Left lobe of liver (tissue), 2 donors: ENCODE data around the gene FOXK1. TPM values are rescaled to one million over a fixed set of nuclear protein-coding genes. Genes with fewer than 3 reads are reported as not detected.
A peak's percentile ranks its signal among the peaks of the same experiment; 100 is the strongest.

Source experiments
- ATAC-seq: fragments of 200-7000 bp; cut with Tn5 transposase; one replicate; pipeline ENCODE4 v1.9.1; 2020; ENCODE audit warnings: mild to moderate bottlenecking, moderate library complexity
- DNase-seq: peaks from one replicate; pipeline ENCODE4 v3.0.0-alpha.2; 2020; ENCODE audit warnings: low spot score
- total RNA-seq: library from RNA; stranded (reverse); gene quantifications from one replicate; pipeline ENCODE4 v1.2.1, GENCODE V29; 2021
- donor health status: DM: no; HTN: no; CAD: no; lungs with moderate emphysema.
- donor health status: DM: no; HTN: yes; CAD: no.

Gene FOXK1
- total RNA-seq, 1 donor from 2014 or later: 8.4 TPM

DNA sequence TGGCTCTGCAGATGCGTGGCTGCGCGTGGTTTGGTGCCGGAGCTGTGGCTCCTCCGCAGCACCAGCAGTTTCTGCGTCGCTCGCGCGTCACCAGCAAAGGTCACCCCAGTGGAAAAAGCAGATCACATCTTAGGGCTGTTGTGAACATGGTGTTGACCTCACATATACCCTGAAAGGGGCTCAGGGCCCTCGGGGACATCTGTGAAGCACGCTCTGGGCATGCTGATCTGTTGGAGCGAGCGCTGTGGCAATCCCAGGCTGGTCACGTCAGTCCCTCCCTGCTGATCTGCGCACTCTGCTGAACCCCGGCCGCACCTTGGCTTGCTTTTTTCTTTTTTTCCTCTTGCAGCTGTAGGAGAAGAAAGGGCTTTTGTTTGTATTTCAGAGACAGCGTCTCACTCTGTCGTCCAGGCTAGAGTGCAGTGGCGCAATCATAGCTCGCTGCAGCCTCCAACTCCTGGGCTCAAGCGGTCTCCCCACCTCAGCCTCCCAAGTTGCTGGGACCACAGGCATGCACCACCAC is 60.0 kb downstream of the FOXK1 start:
- DNase-seq (no peak), ATAC-seq (no peak)

DNA sequence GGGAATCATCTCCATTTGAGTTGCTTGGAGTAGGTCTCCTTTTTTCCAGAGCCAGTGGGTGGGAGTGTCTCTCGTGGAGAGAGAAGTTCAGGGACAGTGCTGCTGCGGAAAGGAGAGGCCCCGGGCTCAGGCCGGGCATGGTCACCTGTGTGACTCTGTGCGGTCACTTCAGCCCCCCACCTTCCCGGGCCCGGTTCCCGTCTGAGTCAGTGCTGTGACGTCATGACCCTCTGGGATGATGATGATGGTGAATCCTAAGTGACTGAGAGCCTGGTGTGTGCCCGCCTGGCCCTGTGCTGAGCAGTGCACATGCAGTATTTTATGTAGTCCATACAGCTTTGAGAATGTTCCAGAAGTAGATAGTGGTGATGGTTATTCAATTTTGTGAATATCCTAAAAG is 60.8 kb downstream of the FOXK1 start:
- no peak for DNase-seq
- ATAC-seq: no peak

DNA sequence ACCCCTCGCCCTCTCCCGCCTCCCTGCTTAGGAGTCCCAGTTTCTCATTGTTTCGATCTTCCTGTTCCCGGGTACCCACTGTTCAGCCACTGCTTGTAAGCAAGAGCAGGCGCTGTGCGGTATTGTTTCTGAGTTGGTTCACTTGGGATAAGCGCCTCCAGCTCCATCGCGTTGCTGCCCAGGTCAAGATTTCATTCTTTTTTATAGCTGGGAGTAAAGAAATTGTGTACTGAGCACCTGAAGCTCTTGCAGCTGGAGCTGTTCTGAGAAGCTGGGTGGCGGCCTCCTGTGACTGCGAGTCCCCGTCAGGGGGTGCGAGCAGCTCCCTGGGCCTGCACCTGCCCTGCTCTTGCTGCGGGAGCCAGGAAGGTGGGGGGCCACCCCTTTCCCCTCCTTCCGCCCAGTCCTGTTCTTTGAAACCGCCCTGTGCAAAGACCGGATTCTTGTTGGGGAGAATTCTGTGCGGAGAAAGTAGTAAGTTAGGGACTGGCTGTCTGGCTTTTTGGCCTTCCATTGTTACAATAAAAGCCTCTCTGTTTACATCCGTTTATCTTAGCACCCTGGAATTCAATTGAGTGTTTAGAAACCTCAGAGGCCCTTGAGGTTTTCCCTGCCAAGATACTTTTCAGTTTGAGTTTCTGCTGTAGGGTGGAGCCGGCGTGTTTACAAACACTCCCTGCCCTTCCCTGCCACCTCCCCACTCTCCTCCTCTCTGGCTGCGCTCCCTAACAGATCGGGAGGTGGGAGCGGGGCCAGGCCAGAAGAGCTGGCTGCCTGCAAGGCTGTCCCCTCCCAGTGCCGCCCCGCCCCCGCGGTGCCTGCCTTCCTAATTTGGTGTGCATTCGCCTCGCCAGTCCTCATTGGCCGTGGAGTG is 62.5 kb downstream of the FOXK1 start:
- ATAC-seq: peak; percentile 94
- peak; percentile 99 for DNase-seq

DNA sequence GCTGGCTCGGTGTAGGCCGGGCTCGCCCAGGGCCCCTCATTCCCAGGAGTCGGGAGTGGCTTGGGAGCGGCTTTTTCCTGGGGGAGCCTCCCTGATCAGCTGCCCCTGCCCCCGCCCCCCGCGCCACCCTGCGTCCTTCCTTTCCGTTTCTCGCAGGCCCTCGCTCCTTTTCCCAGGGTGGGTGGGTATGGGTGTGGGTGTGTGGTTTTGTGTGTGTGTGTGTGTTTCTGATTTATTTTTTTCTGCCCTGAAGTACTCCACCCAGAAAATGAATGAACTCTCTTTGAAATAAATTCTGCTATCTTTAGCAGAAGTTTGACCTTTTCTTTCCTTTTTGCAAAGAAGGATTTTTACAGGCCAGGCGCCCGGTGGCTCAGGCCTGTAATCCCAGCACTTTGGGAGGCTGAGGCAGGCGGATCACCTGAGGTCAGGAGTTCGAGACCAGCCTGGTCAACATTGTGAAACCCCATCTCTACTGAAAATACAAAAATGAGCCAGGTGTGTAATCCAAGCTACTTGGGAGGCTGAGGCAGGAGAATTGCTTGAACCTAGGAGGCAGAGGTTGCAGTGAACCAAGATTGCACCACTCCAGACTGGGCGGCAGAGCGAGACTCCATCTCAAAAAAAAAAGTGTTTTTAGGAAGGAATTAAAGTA is 63.3 kb downstream of the FOXK1 start:
- ATAC-seq (no peak), DNase-seq (no peak)

DNA sequence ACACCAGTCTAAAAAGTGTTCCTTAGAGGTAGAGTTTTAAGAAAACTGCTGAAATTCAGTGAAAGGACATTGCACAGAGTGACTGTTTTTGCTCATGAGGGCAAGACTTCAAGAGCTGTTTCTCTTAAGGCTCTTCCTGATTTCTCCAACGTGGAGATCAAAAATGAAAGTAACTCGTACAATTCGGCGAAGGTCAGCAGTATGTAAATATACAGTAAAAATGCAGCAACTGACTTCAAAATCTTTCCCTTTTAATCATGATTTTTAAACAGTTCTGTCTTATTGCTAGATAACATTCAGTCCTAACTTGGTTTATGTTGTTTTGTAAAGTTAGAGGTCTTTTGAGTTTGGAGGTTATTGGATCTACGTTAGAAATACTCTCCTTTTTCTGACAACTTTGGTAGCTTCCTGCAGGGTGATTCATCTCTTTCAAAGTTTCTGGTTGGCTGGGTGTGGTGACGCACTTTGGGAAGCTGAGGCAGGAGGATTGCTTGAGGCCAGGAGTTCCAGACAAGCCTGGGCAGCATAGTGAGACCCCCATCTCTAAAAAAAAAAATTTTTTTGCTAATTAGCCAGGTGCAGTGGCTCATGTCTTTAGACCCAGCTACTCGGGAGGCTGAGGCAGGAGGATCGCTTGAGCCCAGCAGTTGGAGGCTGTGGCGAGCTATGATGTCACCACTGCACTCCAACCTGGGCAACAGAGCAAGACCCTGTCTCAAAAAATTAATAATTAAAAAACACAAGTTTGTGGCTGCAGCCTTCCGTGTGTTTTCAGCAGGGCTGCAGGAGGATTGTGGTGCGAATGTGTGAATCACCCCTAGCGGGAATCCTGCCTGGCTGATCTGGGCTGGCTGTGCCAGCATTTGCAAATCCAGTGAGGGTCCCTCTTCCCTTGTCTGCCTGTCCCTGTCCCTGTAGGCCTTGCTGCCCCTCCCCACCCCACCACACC is 64.2 kb downstream of the FOXK1 start:
- ATAC-seq (no peak), DNase-seq (no peak)

DNA sequence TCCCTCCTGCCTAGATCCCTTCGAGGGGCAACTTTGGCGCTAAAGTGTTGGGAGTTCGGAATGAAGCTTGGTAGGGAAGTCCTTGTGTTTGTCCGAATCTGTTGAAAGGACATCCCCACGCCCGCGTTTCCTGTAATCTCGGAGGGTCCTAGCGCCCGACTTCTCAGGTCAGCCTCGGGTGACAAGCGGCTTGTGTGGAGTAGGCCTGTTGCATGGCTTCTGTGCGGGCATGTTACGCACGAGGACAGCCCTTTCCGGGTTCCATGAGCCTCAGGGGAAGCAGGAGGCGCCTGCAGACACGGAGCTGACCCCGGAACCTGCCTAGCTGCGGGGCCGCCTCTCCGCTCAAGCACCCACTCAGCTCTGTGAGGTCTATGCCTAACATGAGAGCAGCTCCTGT is 64.9 kb downstream of the FOXK1 start:
- no peak for DNase-seq
- no peak for ATAC-seq

DNA sequence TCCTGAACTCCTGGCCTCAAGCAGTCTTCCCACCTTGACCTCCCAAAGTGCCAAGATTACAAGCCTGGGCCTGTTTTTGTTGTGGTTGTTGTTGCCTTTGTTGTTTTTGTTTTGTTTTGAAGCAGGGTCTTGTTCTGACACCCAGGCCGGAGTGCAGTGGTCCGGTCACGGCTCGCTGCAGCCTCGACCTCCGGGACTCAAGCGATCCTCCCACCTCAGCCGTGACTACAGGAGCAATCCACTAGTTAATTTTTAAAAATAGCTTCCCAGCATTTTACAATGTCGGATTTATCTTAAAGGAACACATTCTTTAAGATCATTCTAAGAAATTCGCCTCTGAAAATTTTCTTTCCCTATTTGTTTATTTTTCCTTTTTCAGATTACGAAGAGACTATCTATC is 65.7 kb downstream of the FOXK1 start:
- DNase-seq (no peak), ATAC-seq (no peak)

DNA sequence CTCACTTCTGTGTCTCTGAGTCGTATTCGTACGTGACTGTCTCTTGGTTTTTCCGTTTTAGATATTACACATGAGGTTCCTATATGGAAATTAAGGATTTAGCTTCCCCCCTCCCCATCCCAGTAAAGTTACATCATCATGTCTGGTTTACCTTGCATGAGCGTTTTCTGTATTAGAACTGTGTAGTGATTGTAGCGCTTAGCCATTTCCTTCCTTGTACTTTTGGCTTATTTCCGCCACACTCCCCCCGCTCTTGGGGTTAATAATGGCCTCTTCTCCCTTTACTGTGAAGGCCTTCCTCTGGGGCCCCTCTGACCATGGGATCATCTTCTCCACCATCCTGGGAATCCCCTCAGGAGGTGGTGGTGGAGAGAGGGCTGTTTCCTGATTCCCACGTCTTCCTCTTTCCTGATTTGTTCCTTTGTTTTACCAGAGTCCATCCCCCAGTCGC is 66.2 kb downstream of the FOXK1 start:
- no peak for ATAC-seq
- DNase-seq: no peak

DNA sequence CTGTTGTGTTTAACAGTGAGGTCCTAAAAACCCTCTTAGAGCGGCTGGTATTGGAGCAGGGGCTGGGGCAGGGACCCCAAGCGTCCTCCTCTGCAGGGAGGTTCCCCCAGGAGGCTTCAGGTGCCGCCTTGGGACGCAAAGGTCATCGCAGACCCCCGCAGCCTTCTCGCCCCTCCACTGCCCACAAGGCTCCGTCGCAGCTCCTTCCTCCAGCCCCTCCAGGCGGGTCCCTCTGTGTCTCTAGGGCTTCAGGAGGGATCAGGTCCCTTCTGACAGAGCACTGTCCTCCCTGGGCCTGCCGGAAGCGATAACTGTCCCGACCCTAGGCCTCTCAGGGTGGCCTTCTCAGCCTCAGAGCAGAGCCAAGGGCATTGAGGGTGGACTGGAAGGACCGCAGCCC is 67.3 kb downstream of the FOXK1 start:
- no peak for ATAC-seq

DNA sequence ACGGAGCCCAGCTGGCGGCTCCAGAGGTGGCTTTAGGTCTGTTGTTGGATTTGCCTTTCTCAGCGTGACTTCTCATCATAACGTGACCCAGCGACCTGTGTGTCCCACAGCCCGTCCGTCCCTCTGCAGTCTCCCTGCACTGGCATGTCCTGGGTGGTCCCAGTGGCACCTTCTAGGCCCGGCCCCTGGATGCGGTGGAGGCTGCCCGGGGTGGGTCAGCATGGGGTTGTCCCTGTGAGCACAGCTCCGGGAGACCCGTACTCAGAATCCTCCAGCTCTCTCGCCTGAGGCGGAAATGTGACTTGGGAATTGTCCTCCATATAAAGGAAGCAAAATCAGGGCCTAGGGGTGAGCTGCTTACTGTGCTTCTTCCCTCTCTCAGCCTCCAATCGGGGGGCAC is 67.7 kb downstream of the FOXK1 start:
- ATAC-seq (no peak), DNase-seq (no peak)

More for the DNA sequence above, 67.3 kb downstream of the FOXK1 start:
- no peak for DNase-seq

DNA sequence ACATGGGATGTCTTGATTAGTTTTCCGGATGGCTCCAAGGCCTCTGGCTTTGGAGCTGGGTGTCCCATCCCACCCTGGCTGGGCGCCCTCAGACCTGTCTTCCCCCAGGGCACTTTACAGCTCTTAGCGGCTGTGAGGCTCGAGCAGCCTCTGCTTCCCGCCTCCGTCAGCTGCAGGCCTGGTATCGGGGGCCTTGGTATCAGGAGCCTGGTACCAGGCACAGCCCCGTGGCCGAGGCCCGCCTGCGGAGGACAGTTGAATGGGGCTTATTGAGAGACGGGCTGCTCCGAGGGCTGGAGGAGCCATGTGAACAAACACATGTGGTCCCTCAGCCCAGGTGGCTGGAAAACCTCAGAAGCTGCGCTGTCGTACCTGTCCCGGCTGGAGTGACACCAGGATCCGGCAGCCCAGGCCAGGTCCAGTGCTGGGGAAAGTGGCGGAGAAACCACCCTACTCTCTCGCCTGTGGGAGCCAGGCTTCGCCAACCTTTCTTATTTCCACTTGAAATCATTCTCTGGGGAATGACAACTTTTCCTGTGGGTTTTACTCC is 69.4 kb downstream of the FOXK1 start:
- no peak for ATAC-seq
- no peak for DNase-seq

DNA sequence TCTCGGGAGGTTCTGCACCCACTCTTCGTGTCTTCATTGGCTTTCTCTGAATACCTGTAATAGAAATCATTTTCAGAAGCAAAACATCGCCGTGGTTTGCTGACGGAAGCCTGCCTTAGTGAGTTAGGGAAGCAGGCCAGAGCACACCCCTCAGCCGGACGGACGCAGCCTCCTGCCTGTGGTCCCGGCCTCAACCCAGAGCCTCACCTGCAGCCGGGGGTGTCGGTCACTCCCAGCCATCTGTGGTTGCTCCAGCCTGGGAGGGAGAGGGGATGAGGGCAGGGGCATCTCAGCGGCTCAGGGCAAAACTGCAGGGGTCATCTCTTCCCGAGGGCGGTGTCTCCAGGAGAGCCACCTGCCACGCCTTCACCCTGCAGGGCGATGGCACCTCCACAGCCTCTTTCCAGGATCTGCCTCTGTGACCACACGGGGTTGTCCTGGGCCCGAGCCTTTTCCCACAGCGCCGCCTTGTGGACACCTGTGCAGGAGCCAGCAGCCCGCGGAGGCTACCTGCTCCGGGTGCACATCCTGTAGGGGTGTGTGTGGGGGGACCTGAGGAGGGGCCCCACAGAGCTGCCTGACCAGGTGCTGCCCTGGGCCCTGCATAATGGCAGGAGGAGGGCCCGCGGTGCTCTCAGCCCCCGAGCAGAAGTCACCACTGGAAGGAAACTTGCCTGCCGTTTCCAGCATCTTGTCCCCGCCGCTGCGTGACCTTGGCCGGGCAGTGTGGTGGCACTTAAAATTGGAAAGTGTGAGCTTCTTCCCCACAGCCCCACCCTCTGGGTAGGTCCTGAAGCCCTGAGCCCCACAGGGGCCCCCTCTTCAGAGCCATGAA is 71.7 kb downstream of the FOXK1 start:
- ATAC-seq (peak; percentile 95), DNase-seq (peak; percentile 83)

DNA sequence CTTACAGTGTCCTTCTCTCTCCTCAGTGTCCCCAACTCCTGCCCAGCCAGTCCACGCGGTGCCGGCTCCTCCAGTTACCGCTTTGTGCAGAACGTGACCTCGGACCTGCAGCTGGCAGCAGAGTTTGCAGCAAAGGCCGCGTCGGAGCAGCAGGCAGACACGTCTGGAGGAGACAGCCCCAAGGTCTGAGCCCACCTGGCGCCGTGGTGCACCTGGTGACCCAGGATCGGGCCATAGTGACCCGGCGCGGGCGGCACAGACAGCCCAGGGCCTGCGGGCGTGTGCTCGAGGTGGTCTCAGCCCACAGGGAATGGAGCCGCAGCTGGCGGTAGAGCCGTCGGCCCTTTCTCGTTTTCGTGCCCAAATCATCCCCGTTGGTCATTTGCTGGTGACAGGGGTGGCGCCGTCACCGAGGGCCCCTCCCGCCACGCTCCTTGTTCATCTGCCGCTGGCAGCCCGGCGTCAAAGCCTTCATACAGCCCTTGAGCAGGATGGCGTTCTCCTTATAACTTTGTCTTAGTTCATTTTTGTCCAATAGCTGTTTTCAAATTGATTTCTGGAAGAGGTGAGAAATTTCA is 72.4 kb downstream of the FOXK1 start:
- DNase-seq (no peak), ATAC-seq (no peak)

DNA sequence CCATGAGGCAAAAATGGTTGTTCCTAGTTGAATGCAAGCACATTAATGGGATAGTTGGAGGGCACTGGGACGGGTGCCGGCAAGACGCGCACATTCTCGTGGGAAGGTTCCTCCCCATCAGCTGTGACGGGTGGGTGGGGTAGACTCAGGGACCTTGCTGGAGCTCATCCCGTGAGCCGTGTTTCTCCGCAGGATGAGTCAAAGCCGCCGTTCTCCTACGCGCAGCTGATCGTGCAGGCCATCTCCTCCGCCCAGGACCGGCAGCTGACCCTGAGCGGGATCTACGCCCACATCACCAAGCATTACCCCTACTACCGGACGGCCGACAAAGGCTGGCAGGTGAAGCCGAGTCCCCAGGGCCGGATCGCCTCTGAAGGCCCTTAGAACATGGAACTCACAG is 73.0 kb downstream of the FOXK1 start:
- no peak for ATAC-seq
- DNase-seq: no peak

DNA sequence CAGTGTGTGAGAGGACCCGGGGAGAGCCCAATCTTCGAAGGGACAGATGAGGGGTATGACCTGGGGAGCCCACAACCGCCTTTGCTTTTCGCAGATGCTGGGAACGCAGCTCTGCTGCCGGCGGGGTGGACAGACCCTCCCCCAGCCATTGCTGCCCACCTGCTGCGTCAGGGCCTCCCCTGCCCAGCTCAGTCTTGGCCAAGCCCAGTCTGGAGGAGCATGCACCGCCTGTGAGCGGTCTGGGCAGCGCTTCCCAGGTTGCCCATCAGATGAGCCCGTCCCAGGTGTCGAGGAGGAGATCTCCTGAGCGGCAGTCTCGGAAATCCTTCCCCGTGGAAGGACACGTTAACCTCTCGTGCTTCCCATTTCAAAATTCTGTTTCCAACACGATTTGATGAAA is 76.0 kb downstream of the FOXK1 start:
- DNase-seq: no peak
- no peak for ATAC-seq

DNA sequence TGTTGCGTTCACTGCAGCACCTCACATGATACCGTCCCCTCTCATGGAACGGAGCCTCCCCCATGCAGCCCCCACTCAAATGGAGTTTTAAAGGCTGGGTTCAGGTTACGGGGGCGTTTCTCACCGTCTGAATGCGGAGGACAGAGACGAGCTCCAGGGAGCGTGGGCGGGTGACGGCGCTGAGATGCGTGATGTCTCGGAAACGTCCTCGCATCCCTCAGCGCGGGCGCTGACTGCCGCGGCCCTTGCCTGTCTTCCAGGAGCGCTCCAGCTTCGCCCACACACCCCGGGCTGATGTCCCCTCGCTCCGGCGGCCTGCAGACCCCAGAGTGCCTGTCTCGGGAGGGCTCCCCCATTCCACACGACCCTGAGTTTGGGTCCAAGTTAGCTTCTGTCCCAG is 76.7 kb downstream of the FOXK1 start:
- ATAC-seq (no peak), DNase-seq (no peak)

DNA sequence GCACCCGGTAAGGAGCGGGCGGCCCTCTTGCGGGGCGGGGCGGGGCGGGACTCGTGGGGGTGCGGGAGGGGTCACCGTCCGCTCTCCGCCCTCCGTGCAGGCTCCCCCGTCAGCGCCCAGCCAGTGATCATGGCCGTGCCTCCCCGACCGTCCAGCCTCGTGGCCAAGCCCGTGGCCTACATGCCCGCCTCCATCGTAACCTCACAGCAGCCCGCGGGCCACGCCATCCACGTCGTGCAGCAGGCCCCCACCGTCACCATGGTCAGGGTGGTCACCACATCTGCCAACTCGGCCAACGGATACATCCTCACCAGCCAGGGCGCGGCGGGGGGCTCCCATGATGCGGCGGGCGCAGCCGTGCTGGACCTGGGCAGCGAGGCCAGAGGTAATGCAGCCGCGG is 77.1 kb downstream of the FOXK1 start:
- ATAC-seq (no peak), DNase-seq (no peak)

DNA sequence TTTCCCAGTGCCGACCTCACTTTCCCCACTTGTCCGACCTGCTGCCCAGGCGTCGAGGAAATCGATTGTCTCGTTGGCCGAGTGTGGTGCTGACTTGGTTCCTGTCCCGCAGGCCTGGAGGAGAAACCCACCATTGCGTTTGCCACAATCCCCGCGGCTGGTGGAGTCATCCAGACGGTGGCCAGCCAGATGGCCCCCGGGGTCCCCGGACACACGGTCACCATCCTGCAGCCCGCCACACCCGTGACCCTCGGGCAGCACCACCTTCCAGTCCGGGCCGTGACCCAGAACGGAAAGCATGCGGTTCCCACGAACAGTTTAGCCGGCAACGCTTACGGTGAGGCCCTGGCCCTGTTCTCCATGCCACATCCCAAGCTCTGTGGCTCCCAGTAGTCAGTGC is 78.9 kb downstream of the FOXK1 start:
- no peak for ATAC-seq
- no peak for DNase-seq
